Mammary epithelial cell (primary cell): ENCODE data around the gene RPS25.
"Not testable (repeated sequence)": the region's sequence is repeated elsewhere in the genome, so short reads cannot be mapped to it uniquely, and the experiment has no call there.

Experiments used
- CTCF ChIP-seq, 2 donors: IDR thresholded peaks in 1 of 2; conservative IDR thresholded peaks in 1 of 2; 2 replicates each; pipeline ENCODE4 v1.5.1; 2011 to 2012; ENCODE audit warnings: inconsistent platforms in 2 of 2, low read length in 2 of 2, mild to moderate bottlenecking in 2 of 2, control low read depth in 1 of 2, low read depth in 1 of 2; ENCODE audit not compliant: insufficient read depth in 1 of 2; ENCODE audit errors: extremely low read depth in 1 of 2
- EZH2 ChIP-seq: IDR thresholded peaks from 2 replicates; pipeline ENCODE4 v1.6.1; 2012; ENCODE audit warnings: low read length, inconsistent platforms, borderline replicate concordance

GRCh38 chr11:118984337-118984736 lies 33.8 kb downstream of the RPS25 start:
- not testable (repeated sequence) for TF ChIP-seq CTCF (conservative IDR thresholded peaks at IDR 0.05 in 1 of 2, IDR thresholded peaks at IDR 0.05 in 1 of 2; ENCODE audit: extremely low read depth in 1 of 2, insufficient read depth in 1 of 2, low read depth in 1 of 2, low read length in 2 of 2); EZH2
